ENCODE results near the gene METRNL. TPM values are rescaled to one million over a fixed set of nuclear protein-coding genes. Genes with fewer than 3 reads are reported as not detected.

Gene METRNL
- total RNA-seq, 1 experiment from 2014 or later, result 238 TPM

DNA sequence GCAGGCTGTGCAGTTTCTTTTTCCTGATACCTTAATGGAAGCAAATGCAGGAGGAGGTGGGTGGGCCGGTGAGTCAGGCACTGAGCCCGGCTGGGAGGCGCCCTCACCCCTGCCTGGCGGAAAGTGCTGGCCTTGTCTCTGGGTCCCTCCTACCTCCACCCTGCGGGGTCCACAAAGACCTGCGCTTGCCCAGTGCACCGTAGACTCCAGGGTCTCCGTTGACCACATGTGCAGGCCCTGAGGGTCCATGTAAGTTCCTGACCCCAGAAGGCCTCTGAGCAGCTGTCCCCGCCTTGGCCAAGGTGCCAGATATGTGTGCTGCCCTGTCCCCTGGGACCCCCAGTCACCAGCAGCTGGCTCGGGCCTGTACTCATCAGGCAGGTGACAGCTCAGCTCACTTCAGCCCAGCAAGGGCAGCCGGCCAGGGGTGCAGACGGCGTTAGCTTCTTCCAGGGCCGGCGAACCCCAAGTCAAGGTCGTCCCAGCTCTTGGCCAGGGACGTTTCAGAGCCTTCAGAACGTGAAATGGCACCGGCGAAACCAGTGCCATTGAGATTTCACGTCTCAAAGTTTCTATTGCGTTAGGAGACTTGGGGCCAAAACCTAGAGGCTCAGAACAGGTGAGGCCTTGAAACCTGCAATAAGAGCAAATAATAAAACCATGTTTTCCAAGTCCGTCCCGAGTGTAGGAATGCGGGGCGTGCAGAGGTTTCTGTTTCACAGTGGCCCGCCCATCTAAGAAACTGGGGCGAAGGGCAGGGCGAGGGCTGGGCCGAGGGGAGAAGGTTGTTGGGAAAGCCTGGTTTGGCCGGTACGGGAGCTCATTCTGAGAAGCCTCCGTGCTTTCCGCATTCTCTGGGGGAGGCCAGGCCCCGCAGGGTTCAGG lies 12.1 kb downstream of the METRNL start:
- Histone ChIP-seq H3K36me3 (peaks cover 79% of the 10 kb centered on the region), H3K27me3 (no peaks in the 10 kb centered on the region), H3K9me3 (no peaks in the 10 kb centered on the region), H3K4me3 (no peak overlapping the region)
- no peak for DNase-seq

DNA sequence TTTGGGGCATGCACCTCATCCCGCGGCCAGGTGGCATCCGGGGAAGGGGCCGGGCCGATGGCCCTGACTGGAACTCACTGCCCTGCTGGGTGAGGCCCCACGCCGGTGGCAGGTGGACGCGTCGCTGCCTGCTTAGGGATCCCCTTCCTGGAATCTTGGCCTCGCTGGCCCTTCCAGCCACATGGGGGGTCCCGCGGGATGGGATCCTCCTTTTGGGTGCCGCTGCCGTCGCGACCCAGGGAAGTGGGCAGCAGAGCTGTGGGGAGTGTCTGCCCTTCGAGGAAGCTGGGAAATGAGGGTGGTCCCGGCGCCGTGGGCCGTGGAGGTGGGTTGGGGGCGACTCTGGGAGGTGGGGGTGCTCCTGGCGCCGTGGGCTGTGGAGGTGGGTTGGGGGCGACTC lies 12.8 kb downstream of the METRNL start:
- Histone ChIP-seq H3K36me3 (peaks cover 77% of the 10 kb centered on the region), H3K27me3 (no peaks in the 10 kb centered on the region)

DNA sequence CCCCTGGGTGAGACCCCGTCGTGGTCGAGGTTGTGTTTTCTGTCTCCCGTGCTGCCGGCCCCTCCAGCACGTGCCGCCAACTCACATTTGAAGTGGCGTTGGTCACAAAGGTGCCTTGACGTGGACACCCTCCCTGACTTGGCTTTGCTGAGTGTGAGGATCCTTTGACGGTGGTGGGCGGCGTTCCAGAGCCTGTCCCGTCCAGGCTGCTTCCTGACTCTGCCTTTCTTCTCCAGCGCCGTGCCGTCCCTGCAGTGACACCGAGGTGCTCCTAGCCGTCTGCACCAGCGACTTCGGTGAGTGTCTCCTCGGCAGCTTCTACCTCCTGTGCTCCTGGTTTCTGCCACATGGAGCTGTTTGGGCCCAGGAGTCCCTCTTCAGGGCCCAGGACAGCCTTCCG lies 13.5 kb downstream of the METRNL start:
- Histone ChIP-seq H3K4me3 (no peak overlapping the region), H3K9me3 (no peaks in the 10 kb centered on the region), H3K36me3 (peaks cover 71% of the 10 kb centered on the region), H3K27me3 (no peaks in the 10 kb centered on the region)
- DNase-seq, result no peak

More for the DNA sequence above, 12.8 kb downstream of the METRNL start:
- Histone ChIP-seq H3K4me3 (no peak overlapping the region), H3K9me3 (no peaks in the 10 kb centered on the region)
- no peak for DNase-seq

DNA sequence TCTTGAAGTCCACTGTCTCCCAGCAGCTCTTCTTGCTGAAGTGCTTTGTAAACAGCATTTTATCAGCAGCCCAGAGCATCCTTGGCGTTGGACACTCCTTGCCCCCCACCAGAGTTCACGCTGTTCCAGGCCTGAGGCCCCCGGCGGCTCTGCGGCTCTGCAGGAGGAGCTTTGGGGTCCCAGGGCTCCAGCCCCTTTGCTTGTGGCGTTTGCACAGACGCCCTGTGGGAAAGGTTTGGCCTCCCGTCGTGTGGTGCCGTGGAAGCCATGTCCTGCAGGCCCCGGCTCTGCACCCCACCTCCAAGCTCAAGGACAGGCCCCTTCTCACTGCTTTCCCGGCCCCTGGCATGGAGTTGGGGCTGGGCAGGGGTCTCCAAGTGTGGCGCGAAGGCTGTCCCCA lies 14.1 kb downstream of the METRNL start:
- DNase-seq, result no peak
- Histone ChIP-seq H3K9me3 (no peaks in the 10 kb centered on the region), H3K27me3 (no peaks in the 10 kb centered on the region), H3K36me3 (peaks cover 68% of the 10 kb centered on the region), H3K4me3 (no peak overlapping the region)

DNA sequence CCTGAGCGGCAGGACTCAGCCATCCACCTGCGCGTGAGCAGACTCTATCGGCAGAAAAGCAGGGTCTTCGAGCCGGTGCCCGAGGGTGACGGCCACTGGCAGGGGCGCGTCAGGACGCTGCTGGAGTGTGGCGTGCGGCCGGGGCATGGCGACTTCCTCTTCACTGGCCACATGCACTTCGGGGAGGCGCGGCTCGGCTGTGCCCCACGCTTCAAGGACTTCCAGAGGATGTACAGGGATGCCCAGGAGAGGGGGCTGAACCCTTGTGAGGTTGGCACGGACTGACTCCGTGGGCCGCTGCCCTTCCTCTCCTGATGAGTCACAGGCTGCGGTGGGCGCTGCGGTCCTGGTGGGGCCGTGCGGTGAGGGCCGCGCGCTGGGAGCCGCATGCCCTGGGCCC lies 14.9 kb downstream of the METRNL start:
- H3K36me3 ChIP-seq, result peaks cover 63% of the 10 kb centered on the region
- no peak for DNase-seq
- H3K4me3 ChIP-seq, result no peak overlapping the region
- H3K9me3 ChIP-seq, result no peaks in the 10 kb centered on the region
- no peaks in the 10 kb centered on the region for H3K27me3 ChIP-seq

DNA sequence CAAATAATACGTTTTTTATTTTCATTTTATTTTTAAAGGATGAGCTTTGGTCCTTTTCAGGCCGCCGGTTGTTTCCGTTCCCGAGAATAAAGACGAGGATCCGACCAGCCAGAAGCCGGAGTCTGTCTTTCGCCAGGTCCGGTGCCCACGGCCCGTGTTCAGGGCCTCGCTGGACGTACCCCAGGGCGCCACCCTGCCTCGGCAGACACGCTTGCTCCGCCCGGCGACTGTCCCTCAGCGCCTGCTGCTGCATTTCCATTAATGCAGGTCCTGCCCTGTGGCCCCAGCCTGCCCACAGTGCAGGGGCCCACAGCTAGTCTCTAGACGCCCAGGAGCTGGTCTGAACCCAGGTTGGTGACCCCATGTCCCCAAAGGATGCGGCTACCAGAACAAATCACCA lies 15.6 kb downstream of the METRNL start:
- Histone ChIP-seq H3K4me3 (no peak overlapping the region), H3K9me3 (no peaks in the 10 kb centered on the region), H3K36me3 (peaks cover 57% of the 10 kb centered on the region), H3K27me3 (no peaks in the 10 kb centered on the region)
- DNase-seq, result no peak

DNA sequence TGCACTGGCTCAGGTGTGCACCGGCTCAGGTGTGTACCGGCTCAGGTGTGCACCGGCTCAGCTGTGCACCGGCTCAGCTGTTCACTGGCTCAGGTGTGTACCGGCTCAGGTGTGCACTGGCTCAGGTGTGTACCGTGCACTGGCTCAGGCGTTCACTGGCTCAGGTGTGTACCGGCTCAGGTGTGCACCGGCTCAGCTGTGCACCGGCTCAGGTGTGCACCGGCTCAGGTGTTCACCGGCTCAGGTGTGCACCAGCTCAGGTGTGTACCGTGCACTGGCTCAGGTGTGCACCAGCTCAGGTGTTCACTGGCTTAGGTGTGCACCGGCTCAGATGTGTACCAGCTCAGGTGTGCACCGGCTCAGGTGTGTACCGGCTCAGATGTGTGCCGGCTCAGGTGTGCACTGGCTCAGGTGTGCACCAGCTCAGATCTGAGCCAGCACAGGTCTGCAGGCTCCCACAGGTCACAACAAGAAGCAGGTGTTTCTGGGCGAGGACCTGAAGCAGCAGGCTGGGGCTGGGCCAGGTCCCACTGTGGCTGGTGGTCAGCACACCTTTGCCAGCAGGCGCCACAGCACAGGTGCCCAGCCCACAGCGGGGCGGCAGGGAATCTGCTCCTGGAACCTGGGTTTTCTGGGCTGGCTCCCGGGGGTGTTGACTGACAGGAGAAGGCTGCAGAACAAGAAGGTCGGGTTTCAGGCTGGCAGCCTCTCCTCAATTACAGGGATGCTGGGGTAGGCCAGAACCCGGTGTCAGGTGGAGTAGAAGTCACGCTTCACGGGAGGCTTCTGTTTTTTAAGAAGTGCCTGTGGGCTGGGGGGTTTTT lies 17.2 kb downstream of the METRNL start:
- DNase-seq, result no peak
- H3K4me3 ChIP-seq, result no peak overlapping the region
- H3K27me3 ChIP-seq, result no peaks in the 10 kb centered on the region
- H3K36me3 ChIP-seq, result peaks cover 45% of the 10 kb centered on the region
- no peaks in the 10 kb centered on the region for H3K9me3 ChIP-seq

DNA sequence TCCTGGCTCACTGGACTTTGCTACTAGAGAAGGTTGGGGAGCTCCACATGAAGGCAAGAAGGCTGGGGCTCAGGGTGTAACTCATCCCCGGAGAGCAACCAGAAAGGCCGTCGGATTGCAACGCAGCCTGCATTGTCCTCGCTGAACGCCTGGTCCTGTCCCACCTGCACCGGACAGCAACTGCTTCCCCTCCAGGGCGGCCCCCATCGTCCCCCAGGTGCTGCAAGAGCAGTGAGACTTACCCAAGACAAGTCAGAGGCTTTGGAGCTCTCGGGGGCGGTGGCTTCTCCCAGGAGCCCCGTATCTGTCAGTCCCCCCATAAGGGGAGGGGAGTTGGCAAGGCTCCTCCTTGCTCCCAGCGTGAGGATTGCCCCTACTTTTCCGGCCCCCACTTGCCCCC lies 18.4 kb downstream of the METRNL start:
- H3K4me3 ChIP-seq, result no peak overlapping the region
- peaks cover 37% of the 10 kb centered on the region for H3K36me3 ChIP-seq
- no peak for DNase-seq
- H3K27me3 ChIP-seq, result no peaks in the 10 kb centered on the region
- no peaks in the 10 kb centered on the region for H3K9me3 ChIP-seq

DNA sequence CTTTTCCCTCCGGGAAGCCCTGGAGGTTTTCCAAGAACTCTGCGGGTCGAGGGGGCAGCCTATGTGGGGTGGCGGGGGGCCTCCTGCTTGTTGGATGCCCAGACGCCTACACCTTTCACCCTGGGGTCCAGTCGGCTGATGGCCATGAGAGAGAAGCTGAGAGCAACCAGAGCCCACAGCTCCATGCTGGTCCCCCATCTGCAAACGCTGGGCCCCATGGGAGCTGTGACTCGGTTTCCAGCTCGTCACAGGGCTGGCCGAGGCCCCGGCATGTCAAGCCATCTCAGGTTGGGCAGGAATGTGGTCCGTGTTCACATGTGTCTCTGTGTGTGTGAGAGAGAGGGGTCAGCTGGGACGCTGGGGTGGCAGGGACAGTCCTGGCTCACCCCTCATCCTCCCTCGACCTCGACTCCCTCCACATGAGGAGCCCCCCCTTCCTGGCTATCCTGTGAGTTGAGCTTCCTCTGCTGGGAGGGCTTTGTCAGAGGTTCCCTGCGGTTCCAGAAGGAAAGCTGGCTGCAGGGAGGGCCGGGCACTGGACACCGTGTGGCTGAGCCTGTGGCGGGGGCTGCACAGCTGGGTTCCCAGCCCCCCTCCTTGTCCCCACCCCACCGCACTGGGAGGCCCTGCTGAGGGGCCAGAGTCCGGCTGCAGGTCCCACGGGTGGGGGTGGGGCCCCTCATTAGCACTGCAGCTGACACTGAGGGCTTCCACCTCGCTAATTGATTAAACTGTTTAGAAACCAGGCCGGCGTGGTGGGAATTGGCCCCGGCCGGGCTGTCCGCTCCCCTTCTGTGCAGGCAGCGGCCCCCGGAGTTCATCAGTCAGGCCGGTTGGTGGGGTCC lies 19.1 kb downstream of the METRNL start:
- no peaks in the 10 kb centered on the region for H3K27me3 ChIP-seq
- no peaks in the 10 kb centered on the region for H3K9me3 ChIP-seq
- no peak overlapping the region for H3K4me3 ChIP-seq
- DNase-seq, result no peak
- H3K36me3 ChIP-seq, result peaks cover 32% of the 10 kb centered on the region

DNA sequence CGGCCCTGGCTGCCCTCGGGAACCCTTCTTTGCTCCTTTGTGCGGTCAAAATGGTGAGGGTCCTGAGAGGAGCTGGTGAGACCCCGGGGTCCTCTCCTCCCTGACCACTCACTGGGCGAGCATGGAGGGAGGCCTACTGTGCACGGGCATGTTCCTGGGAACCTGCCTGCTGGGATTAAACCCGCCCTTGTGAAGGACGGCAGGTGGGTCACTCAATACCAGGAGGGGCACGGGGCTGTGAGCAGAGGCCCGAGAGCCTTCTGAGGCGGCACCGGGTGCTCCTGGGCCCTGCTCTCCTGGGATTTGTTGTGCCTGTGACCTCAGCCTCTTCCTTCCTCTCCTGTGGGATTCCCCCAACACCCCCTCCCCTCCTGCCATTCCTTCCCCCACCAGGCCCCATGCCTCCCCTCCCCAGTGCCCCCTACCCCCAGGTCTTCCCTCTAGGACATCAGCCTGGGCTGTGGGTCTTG lies 19.7 kb downstream of the METRNL start:
- DNase-seq, result no peak
- Histone ChIP-seq H3K4me3 (no peak overlapping the region), H3K27me3 (no peaks in the 10 kb centered on the region)

DNA sequence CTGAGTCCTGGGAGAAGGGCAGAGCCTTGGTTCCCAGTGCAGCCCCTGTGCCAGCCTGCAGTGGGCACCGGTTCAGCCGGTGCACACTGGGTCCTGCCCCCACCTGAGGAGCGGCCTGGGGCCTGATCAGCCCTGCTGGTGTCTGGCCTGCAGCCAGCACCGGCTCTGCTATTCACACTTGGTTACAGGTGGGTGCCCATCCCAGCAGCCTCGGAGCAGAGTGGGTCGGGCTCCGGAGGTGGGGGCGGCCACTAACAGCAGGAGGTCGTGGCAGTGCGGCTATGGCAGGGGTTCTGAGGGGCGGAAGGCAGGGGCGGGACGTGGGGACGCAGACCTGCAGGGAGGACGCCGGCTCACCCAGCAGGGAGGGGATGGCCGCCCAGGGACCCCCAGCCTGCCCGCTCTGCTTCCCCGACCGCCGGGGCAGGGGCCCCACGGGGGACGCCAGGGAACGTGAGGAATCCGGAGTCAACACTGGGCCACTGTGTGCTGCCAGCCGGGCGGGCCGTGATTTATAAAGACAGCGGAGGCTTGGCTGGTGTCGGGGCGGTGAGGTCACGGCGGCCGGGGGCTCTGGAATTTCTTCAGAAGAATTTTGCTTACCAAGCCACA lies 20.3 kb downstream of the METRNL start:
- H3K36me3 ChIP-seq, result peaks cover 21% of the 10 kb centered on the region
- DNase-seq, result peak; percentile 58
- H3K27me3 ChIP-seq, result no peaks in the 10 kb centered on the region
- no peak overlapping the region for H3K4me3 ChIP-seq
- H3K9me3 ChIP-seq, result no peaks in the 10 kb centered on the region

More for the DNA sequence above, 19.7 kb downstream of the METRNL start:
- Histone ChIP-seq H3K9me3 (no peaks in the 10 kb centered on the region), H3K36me3 (peaks cover 27% of the 10 kb centered on the region)

DNA sequence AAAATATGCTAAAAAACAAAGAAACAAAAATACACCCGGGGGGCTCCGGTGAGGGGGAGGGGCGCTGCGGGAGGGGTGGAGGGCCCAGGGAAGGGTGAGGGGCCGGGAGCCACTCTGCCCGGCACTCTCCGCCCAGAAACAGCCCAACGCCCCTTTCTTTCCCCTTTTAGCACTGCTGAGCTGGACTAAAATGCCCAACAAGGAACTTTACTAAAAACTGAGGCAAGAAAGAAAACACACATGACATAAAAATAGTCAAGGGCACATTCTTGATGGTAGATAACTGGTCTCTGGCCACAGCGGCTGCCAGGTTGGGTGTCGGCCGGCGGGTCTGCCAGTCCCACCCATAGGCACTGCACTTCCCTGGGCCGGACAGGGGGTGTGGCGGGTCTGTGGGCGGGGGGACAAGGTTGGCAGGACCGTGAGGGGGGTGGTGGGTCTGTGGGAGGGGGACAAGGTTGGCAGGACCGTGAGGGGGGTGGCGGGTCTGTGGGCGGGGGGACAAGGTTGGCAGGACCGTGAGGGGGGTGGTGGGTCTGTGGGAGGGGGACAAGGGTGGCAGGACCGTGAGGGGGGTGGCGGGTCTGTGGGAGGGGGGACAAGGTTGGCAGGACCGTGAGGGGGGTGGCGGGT lies 20.9 kb downstream of the METRNL start:
- H3K9me3 ChIP-seq, result no peaks in the 10 kb centered on the region
- no peaks in the 10 kb centered on the region for H3K27me3 ChIP-seq
- DNase-seq, result no peak
- H3K36me3 ChIP-seq, result peaks cover 15% of the 10 kb centered on the region
- no peak overlapping the region for H3K4me3 ChIP-seq

DNA sequence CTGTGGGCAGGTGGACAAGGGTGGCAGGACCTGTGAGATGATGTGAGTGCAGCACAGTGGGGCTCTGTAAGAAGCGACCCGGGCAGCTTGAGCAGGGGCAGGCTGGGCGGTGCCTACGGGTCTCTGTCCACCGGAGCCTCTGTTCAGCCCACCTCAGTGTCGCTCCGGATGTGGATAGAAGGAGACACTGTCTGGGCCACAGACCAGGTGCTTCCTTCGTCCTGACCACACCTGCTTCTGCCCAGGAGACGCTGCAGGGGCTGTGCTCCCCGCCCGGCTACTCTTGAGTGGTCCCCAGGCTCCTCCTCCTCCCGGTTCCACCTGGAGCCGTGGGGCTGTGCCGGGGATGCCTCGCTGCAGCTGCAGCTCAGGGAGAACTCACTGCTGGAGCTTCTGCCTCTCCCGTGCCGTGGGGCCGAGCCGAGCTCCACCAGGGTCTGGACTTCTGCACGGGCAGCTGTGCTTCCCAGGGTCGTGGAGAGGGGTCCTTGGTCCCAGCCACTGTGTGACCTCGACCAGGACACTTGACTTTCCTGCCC lies 21.5 kb downstream of the METRNL start:
- Histone ChIP-seq H3K27me3 (no peaks in the 10 kb centered on the region), H3K9me3 (no peaks in the 10 kb centered on the region), H3K36me3 (peaks cover 9% of the 10 kb centered on the region), H3K4me3 (no peak overlapping the region)
- DNase-seq, result no peak

DNA sequence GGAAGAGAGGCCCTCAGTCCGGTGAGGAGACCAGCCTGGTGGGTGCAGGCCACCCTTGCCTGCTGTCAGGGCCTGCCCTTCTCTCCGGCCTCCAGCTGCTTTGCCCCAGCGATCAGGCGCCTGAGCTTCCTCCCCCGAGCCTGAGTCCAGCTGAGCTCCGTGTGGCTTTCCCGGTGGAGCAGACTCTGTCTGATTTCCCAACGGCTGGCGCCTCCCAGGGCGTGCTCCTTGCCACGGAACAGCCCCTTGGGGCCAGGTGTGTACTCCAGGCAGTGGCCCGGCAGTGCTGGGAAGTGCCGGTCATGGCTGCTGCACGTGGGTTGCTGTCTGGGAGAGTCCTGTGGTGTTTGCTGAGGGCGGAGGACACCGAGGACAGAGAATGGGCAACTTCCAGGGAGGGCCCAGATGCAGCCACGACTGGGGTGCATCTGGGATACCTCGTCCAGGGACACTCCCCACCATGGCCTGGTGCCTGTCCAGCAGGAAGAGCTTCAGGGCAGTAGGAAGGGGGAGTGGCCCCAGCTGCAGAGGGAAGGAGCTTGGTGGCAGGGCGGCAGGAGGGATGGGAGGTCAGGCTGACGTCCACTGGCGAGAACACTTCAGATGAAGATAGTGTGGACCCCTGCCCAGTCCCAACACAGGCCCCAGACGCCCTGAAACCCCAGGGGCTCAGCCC lies 22.5 kb downstream of the METRNL start:
- peaks cover 3% of the 10 kb centered on the region; the same call in 1 of the 2 replicates for H3K36me3 ChIP-seq
- no peaks in the 10 kb centered on the region for H3K9me3 ChIP-seq
- H3K27me3 ChIP-seq, result no peaks in the 10 kb centered on the region
- H3K4me3 ChIP-seq, result no peak overlapping the region
- DNase-seq, result peak; percentile 36
